GM23248 (cell line): Measurements from ENCODE around the gene PJA1.

Experiments used
- EZH2 ChIP-seq: fragments of 200-600 bp; sonication (generic); IDR thresholded peaks from 2 replicates; pipeline ENCODE4 v1.6.1; 2018; ENCODE audit warnings: antibody characterized with exemption, mild to moderate bottlenecking; ENCODE audit not compliant: insufficient read depth, poor library complexity, severe bottlenecking
- EZH2phosphoT487 ChIP-seq: fragments of 200-600 bp; sonication (generic); IDR thresholded peaks from 2 replicates; pipeline ENCODE4 v1.6.1; 2018; ENCODE audit warnings: antibody characterized with exemption, moderate library complexity, mild to moderate bottlenecking, low read depth; ENCODE audit not compliant: insufficient read depth

- TF ChIP-seq EZH2 (no peak), EZH2phosphoT487 (no peak)
Measured at GRCh38 chrX:69143530-69143929, 21.7 kb downstream of the PJA1 start.
